GM19438 (cell line): ENCODE measurements around the gene DDAH1.
"Not testable (repeated sequence)": the region's sequence is repeated elsewhere in the genome, so short reads cannot be mapped to it uniquely, and the experiment has no call there.

Source experiments
- ATAC-seq: cut with Tn5 transposase; IDR thresholded peaks from one replicate; pipeline ENCODE4 v1.9.1; 2021; ENCODE audit warnings: low read depth; ENCODE audit not compliant: unreplicated experiment

Gene DDAH1

DNA sequence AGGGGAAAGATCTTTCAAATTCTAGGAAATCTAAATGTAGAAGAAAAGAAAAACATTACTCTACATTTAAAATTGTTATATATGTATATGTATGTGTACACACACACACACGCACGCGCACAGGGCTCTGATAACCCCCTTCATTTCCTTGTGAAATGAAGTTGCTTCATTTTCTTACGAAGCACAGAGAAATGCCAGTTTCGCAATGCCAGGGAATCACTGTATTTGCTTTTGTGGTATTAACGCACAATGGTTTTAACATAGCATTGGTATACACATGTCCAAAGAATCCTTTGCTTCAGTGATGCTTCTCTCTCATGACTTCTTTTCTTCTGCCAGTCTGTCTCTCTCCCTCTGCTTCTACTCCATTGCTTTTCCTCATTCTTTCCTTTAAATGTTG, 8.4 kb upstream of the DDAH1 start:
- no peak for ATAC-seq

GRCh38 chr1:85471558-85471957, 6.6 kb upstream of the DDAH1 start:
- ATAC-seq: no peak

DNA sequence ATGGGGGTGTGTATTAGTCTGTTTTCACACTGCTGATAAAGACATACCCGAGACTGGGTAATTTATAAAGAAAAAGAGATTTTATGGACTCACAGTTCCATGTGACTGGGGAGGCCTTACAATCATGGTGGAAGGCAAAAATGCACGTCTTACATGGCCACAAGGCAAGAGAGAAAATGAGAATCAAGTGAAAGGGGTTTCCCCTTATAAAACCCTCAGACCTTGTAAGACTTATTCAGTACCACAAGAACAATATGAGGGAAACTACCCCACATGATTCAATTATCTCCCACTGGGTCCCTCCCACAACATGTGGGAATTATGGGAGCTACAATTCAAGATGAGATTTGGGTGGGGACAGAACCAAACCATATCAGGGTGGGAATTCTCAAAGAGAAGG, 5.2 kb upstream of the DDAH1 start:
- ATAC-seq: not testable (repeated sequence)

GRCh38 chr1:85467929-85468540, 3.1 kb upstream of the DDAH1 start:
- no peak for ATAC-seq

GRCh38 chr1:85467036-85467435, 2.1 kb upstream of the DDAH1 start:
- ATAC-seq: no peak

- no peak for ATAC-seq
These were observed 801 bp upstream of the DDAH1 start for GRCh38 chr1:85465786-85466134.

DNA sequence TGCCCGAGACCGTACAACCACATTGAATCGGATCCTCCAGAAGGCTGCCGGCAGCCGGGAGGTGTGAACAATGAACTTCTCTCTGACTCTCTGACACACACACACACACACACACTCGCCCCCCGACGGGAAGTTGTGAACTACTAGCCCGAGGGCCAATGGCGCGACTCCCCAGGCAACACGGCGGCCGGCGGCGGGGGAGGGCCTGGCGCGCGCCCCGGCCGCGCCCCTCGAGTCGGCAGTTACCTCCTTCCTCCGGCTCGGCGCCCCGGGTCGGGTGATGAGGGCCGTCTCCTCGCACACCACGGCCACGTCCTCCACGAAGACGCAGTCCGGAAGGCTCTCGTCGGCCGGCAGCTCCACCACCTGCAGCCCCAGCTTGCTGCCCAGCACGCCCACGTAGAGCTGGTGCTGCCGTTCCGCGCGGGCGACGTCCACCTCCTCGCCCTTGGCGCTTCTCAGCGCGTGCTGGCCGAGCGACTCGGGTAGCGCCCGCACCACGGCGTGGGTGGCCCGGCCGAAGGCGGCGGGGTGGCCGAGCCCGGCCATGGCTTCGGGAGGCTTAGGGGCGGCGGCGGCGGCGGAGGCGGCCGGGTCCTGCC, 361 bp downstream of the DDAH1 start:
- peak; percentile 49 for ATAC-seq

GRCh38 chr1:85463731-85464496, 1.0 kb downstream of the DDAH1 start:
- no peak for ATAC-seq

- ATAC-seq: no peak
These were observed 1.9 kb downstream of the DDAH1 start for GRCh38 chr1:85462931-85463649.

- ATAC-seq: no peak
These were observed 3.6 kb downstream of the DDAH1 start for GRCh38 chr1:85461216-85461918.

GRCh38 chr1:85460555-85461088, 4.3 kb downstream of the DDAH1 start:
- no peak for ATAC-seq

DNA sequence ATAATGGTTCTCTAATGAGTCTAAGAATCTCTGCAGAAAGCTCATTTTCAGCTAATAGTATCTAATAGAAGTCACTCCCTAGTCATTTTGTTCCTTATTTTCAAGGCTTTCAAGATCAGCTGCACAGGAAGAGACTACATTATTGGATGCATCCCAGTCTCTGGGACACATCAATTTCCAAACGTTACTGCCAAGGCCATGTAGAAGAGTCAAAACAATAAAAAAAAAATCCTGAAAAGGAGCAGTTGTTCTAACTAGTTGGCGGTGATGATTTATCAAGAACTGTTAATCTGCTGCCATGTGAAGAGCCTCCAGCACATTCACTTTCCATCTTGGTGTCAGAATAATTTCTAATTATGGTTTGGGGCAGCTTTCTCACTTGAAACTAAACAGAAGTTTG, 5.7 kb downstream of the DDAH1 start:
- ATAC-seq: no peak

- ATAC-seq: no peak
These were observed 10.7 kb downstream of the DDAH1 start for GRCh38 chr1:85454214-85454613.

DNA sequence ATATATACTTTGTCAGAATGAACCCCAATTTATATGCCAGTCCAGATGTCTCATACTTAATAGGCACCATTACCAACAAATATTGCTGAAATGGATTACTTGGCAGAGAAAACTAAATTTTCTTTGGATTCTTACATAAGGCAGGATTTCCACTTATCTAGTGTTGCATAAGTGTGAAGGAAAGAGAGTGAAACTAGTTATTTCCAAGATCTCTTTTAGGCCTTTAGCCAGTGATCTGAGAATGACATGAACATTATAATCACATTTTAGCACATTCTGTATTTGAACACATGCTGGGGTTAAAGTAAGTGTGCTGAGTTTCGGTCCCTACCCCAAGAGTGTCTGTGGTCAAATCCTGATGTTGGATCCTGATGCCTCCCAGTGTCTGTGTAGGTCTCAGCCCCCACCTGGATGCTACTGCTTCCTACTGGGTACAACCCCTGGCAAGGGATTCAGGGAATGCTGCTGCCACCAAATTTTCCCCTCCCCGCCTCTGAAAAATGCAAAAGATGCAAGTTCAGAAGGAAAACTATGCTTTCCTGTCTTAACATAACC, 11.2 kb downstream of the DDAH1 start:
- no peak for ATAC-seq

- no peak for ATAC-seq
These were observed 12.0 kb downstream of the DDAH1 start for GRCh38 chr1:85452948-85453347.

DNA sequence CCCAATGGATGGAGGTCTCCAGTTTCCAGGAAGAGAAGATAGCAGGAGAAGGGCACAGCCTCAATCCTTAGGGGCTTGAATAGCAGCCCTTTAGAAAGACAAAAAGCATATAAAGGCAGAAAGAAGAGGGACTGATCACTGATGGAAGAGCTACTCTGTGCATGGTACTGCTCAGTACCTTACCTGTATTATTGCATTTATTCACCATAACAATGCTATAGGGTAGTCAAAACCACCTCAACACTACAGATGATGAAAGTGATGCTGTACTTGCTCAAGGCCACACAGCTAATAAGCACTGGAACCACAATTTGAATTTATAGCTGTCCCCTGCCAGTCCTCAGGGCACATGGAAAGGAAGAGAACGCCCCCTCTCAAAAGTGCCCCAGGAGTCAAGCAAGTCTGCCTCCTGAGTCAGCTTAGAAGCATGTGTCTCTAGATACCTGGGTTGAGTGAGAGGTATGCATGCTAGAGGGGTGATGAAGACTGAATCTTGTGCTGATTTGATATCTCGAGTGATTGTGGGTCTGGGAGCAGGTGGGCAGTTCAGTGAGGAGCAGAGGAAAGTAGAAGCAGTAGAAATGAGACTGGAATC, 13.6 kb downstream of the DDAH1 start:
- ATAC-seq: no peak

DNA sequence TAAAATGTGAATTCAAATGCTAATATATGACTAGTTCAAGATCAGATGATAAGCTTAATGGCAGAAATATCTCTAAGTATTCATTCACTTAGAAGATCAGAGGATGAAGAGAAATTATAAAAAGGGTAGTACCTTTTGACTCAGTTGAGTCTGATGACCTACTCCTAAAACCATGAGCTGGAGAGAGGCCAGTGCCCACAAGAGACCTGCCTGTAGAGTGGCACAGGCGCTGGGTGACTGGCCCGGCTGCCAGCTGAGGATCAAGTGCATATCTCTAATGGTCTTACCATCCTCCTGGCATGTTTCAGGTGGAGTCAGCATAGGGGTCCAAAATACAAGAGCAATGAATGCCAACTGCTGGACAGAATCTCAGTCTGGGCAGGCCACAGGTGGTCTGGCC, 14.1 kb downstream of the DDAH1 start:
- no peak for ATAC-seq

GRCh38 chr1:85449356-85449755, 15.6 kb downstream of the DDAH1 start:
- no peak for ATAC-seq

- ATAC-seq: no peak
These were observed 16.6 kb downstream of the DDAH1 start for GRCh38 chr1:85448358-85448757.
